ENCODE measurements around the gene PLEKHA1. TPM values are rescaled to one million over a fixed set of nuclear protein-coding genes. Genes with fewer than 3 reads are reported as not detected.

The PLEKHA1 gene
- polyA plus RNA-seq, 3 donors, result 12.1 to 15.0 (median 13.8) TPM

DNA sequence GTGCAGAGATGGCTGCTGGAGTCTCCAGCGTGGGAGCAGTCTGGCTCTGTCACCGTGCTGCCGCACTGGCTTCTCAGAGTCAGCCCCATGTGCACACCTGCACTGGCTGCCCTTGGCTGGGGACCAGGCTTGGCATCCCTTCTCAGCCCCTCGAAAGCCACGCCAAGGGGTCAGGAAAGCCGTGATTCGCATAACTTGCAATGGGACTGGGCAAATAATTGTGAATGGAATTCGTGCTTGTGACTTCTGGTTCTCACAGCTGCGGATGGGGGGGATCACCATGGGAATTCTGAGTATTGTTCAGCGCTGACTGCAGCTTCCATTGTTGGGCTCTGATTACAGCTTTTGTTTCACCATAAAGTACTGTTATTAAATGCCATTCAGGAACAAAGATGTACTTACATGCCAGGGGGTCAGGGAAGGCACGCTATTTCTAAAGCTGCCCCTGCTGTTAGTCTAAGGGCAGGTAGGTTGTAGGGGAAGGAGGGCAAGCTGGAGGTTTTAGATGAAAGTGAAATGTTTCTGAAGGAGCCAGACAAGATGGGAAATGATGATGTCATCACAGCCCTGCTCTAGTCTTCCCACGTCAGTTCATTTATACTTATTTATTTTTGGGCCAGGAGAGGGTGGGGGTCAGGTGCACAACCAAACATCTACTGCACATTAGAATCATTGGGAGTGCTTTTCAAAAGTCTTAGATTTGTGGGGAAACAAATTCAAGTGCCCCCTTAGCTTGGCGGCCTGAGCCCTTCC is 5.8 kb upstream of the PLEKHA1 start:
- 57 to 61% (median 60%) methylated on average over 13 of the region's 13 CpGs for WGBS, 3 donors
- no peak overlapping the region for H3K27ac ChIP-seq (ENCODE audit: low read depth, low read length)

GRCh38 chr10:122373108-122373507 is 1.4 kb upstream of the PLEKHA1 start:
- 71 to 79% (median 76%) methylated on average over 4 of the region's 4 CpGs for WGBS, 3 donors
- no peak overlapping the region for H3K27ac ChIP-seq (ENCODE audit: low read depth, low read length)

GRCh38 chr10:122373721-122374120 is 787 bp upstream of the PLEKHA1 start:
- H3K27ac ChIP-seq (ENCODE audit: low read depth, low read length), result no peak overlapping the region
- 3 to 15% (median 6%) methylated on average over 13 of the region's 13 CpGs for WGBS, 3 donors

DNA sequence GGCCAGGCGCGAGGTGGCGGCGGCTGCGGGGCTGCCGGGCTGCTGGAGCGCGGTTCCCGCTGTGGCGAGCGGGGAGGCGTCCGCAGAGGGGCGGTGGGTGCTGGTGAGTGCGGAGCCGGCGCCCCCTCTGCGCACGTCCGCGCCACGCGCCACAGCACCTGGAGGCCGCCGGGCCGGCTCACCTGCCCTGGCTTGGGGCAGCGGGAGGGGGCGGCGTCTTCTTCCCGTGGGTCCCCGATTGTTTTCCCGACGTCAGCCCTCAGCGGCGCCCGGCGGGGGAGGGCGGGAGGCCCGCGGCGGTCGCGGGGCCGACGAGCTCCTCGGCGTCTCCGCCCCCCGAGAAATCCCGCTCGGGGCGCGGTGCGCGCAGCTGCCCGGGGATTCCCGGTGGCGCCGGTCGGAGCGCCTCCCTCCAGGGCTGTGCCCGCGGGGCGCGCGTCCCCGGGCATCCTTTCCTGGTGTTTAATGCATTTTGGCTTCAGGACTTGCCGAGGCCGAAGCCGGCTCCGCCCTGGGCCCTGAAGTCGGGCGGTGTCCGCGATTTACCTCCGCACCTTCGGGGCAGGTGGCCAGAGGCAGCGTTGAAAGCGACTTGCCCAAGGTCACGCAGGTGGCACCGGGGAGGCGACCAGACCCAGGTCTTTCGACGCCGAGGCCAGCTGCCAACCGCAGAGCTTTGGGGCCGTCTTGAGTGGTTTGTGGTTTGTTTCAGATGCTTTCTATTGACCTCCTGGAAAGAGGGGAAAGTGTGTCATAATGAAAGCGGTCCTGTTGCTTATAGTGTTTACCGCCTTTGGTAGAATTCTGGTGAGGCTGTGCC is 561 bp downstream of the PLEKHA1 start:
- peak overlapping the region; percentile 68 for H3K27ac ChIP-seq (ENCODE audit: low read depth, low read length)
- WGBS, 3 donors, result 0% methylated on average over 68 to 89 of the region's 89 CpGs

GRCh38 chr10:122375679-122376160 is 1.2 kb downstream of the PLEKHA1 start:
- WGBS, 3 donors, result 3 to 5% (median 4%) methylated on average over 7 of the region's 7 CpGs
- H3K27ac ChIP-seq (ENCODE audit: low read depth, low read length), result peak overlapping the region; percentile 62

GRCh38 chr10:122376364-122376961 is 2.0 kb downstream of the PLEKHA1 start:
- no peak overlapping the region for H3K27ac ChIP-seq (ENCODE audit: low read depth, low read length)
- WGBS, 3 donors, result 73 to 81% (median 81%) methylated on average over 11 of the region's 11 CpGs

GRCh38 chr10:122379041-122379440 is 4.5 kb downstream of the PLEKHA1 start:
- H3K27ac ChIP-seq (ENCODE audit: low read depth, low read length), result no peak overlapping the region
- whole genome bisulfite sequencing, 3 donors, result 93 to 94% (median 93%) methylated on average over 5 of the region's 5 CpGs

- WGBS, 3 donors, result 90 to 93% (median 92%) methylated on average over 2 of the region's 2 CpGs
- no peak overlapping the region for H3K27ac ChIP-seq (ENCODE audit: low read depth, low read length)
Measured at GRCh38 chr10:122379537-122379936, 5.0 kb downstream of the PLEKHA1 start.

- no peak overlapping the region for H3K27ac ChIP-seq (ENCODE audit: low read depth, low read length)
- 69 to 96% (median 89%) methylated on average over 4 of the region's 4 CpGs for WGBS, 3 donors
Measured at GRCh38 chr10:122380703-122381102, 6.2 kb downstream of the PLEKHA1 start.

GRCh38 chr10:122381680-122382079 is 7.2 kb downstream of the PLEKHA1 start:
- no peak overlapping the region for H3K27ac ChIP-seq (ENCODE audit: low read depth, low read length)
- WGBS, 3 donors, result 72 to 93% (median 79%) methylated on average over 2 of the region's 2 CpGs

DNA sequence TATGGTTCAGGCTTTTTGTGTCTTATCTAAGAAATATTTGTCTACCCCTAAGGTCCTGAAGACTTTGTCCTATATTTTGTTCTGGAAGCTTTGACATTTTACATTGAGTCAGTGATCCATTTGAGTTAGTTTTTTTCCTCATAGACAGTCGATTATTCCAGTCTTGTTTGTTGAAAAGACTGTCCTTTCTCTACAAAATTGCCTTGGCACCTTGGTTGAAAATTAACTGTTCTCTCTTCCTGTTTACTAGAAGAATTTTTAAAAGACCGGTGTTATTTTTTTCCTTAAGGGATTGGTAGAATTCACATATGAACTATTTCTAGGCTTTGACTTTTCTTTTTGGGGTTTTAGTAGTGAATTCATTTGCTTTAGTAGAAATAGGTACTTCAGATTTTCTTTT is 12.0 kb downstream of the PLEKHA1 start:
- H3K27ac ChIP-seq (ENCODE audit: low read depth, low read length), result no peak overlapping the region
- 31 to 75% (median 50%) methylated on average over 2 of the region's 2 CpGs for WGBS, 3 donors

GRCh38 chr10:122387572-122387971 is 13.1 kb downstream of the PLEKHA1 start:
- H3K27ac ChIP-seq (ENCODE audit: low read depth, low read length), result no peak overlapping the region
- WGBS, 3 donors, result 94 to 98% (median 97%) methylated on average over 2 of the region's 2 CpGs

DNA sequence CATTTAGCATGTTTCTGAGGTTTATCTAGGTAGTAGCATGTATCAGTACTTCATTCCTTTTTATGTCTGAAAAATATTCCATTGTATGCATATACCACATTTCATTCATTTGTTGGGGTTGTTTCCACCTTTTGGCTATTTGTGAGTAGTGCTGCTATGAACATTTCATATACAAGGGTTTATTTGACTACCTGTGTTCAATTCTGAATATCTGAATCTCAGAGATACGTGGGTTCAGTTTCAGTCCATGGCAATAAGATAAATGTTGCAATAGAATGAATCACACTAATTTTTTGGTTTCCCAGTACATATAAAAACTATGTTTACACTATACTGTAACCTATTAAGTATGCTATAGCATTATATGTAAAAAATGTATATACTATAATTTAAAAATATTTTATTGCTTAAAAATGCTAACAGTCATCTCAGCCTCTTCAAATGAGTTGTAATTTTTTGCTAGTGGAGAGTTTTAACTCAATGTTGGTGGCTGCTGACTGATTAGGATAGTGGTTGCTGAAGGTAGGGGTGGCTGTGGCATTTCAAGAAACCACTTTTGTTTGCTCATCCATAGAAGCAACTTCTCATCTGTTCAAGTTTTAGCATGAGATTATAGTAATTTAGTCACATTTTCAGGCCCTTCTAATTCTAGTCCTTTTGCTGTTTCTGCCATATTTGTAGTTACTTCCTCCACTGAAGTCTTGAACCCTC is 13.9 kb downstream of the PLEKHA1 start:
- H3K27ac ChIP-seq (ENCODE audit: low read depth, low read length), result no peak overlapping the region
- WGBS, 3 donors, result 90 to 98% (median 95%) methylated on average over 1 of the region's 1 CpG

DNA sequence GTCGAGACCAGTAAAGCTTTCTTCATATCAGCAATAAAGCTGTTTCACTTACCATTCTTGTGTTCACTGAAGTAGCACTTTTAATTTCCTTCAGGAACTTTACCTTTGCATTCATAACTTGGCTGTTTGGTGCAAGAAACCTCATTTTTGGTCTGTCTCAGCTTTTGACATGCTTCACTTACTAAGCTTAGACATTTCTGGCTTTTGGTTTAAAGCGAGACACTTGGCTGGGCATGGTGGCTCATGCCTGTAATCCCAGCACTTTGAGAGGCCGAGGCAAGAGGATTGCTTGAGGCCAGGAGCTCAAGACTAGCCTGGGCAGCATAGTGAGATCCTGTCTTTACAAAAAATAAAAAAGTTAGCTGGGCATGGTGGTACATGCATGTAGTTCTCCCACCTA is 15.8 kb downstream of the PLEKHA1 start:
- WGBS, 3 donors, result 93 to 98% (median 98%) methylated on average over 3 of the region's 3 CpGs
- no peak overlapping the region for H3K27ac ChIP-seq (ENCODE audit: low read depth, low read length)

- no peak overlapping the region for H3K27ac ChIP-seq (ENCODE audit: low read depth, low read length)
- WGBS, 3 donors, result 17 to 62% (median 18%) methylated on average over 3 of the region's 3 CpGs
Measured at GRCh38 chr10:122390679-122391078, 16.2 kb downstream of the PLEKHA1 start.

DNA sequence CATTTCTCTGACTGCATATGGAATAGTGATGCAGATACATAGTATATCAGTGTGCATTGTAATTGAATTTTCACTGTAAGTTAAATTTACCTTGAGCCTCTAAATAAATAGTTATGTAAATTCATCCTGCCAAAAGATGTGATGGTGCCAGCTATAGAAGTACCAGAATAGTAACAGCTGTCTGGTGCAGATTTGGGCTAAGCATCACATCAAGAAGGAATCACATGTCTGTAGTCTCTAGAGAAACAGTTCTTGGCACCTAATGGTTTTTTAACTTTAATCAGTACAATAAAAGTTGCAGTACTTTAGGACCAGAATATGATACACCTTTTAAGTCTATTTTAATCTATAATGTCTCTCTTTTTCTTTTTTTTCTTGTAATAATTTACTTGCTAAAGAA is 17.4 kb downstream of the PLEKHA1 start:
- no peak overlapping the region for H3K27ac ChIP-seq (ENCODE audit: low read depth, low read length)

DNA sequence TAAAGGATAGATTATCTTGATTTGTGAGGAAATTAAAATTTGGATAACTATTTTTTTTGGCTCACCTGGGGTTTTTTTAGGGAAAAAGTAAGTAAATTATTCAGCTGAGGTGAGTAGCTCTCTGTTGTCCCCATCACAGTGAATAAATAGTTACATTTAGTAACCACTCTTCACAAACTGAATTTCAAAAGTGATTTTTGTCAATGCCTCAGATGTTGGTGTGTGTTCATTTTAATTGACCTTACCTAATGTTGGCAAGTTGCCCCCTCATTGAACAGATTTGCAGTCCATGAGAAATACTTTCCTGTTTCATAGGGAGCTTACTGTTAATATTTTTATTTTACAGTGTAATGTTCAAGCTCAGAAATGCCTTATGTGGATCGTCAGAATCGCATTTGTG is 18.3 kb downstream of the PLEKHA1 start:
- no peak overlapping the region for H3K27ac ChIP-seq (ENCODE audit: low read depth, low read length)
- WGBS, 3 donors, result 80 to 84% (median 80%) methylated on average over 2 of the region's 2 CpGs

DNA sequence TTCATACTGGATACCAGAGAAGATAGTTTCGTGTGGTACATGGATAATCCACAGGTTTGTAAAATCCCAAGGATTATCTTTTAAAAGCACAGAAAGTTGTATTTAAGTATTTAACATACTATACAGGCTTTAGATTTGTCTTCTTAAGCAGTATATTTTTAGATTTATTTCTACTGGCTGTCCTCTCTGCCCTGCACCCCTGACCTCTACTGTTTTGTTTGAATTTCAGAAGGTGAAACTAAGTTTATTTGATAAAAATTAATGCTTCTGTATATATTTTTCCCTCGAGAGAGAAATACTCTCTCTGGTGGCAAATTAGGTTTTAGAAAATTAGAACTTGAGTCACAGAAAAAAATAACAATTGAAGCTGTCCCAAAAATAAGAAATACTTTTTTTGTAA is 18.8 kb downstream of the PLEKHA1 start:
- WGBS, 3 donors, result 72 to 86% (median 82%) methylated on average over 2 of the region's 2 CpGs

More for the DNA sequence above, 18.8 kb downstream of the PLEKHA1 start:
- no peak overlapping the region for H3K27ac ChIP-seq (ENCODE audit: low read depth, low read length)
